Smooth muscle cell (in vitro differentiated cells): ENCODE data around the gene BMP5. TPM values are rescaled to one million over a fixed set of nuclear protein-coding genes. Genes with fewer than 3 reads are reported as not detected.

ENCODE experiments used
- DNase-seq: peaks from one replicate; lab custom pipeline; 2025; ENCODE audit not compliant: unreplicated experiment; lab: John Stamatoyannopoulos, UW
- H2AFZ ChIP-seq: fragments of 200-600 bp; sonication (generic); 2 replicates; pipeline ENCODE4 v1.6.0; 2016; ENCODE audit warnings: antibody characterized with exemption, low read depth, mild to moderate bottlenecking
- H3F3A ChIP-seq: fragments of 200-600 bp; sonication (generic); 2 replicates; pipeline ENCODE4 v1.6.0; 2017; ENCODE audit warnings: antibody characterized with exemption, low read depth
- H3K27ac ChIP-seq: fragments of 200-600 bp; sonication (generic); 2 replicates; pipeline ENCODE4 v1.5.1; 2016; ENCODE audit warnings: low read depth, mild to moderate bottlenecking
- H3K27me3 ChIP-seq: fragments of 200-600 bp; sonication (generic); 2 replicates; pipeline ENCODE4 v1.6.1; 2016; ENCODE audit warnings: low read depth, mild to moderate bottlenecking
- H3K36me3 ChIP-seq: fragments of 200-600 bp; sonication (generic); 2 replicates; pipeline ENCODE4 v1.5.1; 2016; ENCODE audit warnings: low read depth
- H3K4me1 ChIP-seq: fragments of 200-600 bp; sonication (generic); 2 replicates; pipeline ENCODE4 v1.5.1; 2016; ENCODE audit warnings: low read depth
- H3K4me2 ChIP-seq: fragments of 200-600 bp; sonication (generic); 2 replicates; pipeline ENCODE4 v1.6.0; 2016; ENCODE audit warnings: mild to moderate bottlenecking
- H3K4me3 ChIP-seq: fragments of 200-600 bp; sonication (generic); 2 replicates; pipeline ENCODE4 v1.5.1; 2016; ENCODE audit warnings: mild to moderate bottlenecking
- H3K79me2 ChIP-seq: fragments of 200-600 bp; sonication (generic); 2 replicates; pipeline ENCODE4 v1.6.0; 2016; ENCODE audit warnings: low read depth, mild to moderate bottlenecking
- H3K9ac ChIP-seq: fragments of 200-600 bp; sonication (generic); 2 replicates; pipeline ENCODE4 v1.6.0; 2016; ENCODE audit warnings: low read depth
- H3K9me3 ChIP-seq: fragments of 200-600 bp; sonication (generic); replicated peaks from 2 replicates; pipeline ENCODE4 v1.5.1; 2016; ENCODE audit warnings: low read depth
- H4K20me1 ChIP-seq: fragments of 200-600 bp; sonication (generic); 2 replicates; pipeline ENCODE4 v1.6.0; 2016; ENCODE audit warnings: low read depth
- WGBS: methylation state at CpG from one replicate; pipeline ENCODE4 v1.1.7; 2016; ENCODE audit warnings: low lambda C conversion rate; 5-methylcytosine and 5-hydroxymethylcytosine counted together
- polyA plus RNA-seq: library from polyadenylated mRNA; unstranded; fragments of >200 nt; fragmentation: Nextera tagmentation; extraction: Ambion mirVana; gene quantifications from 2 replicates; pipeline ENCODE4 v1.2.1, GENCODE V29; 2016
- total RNA-seq: library from RNA; depleted of rRNA; stranded (reverse); fragments of >200 nt; gene quantifications from 2 replicates; pipeline ENCODE4 v1.2.3, GENCODE V29; 2014
- TF ChIP-seq, protein P1 (sequence below): fragments of 200-600 bp; sonication (generic); IDR thresholded peaks from 2 replicates; pipeline ENCODE4 v1.5.1; 2017; ENCODE audit warnings: borderline replicate concordance, mild to moderate bottlenecking, antibody characterized with exemption; ENCODE audit not compliant: insufficient read depth, poor library complexity, severe bottlenecking

The BMP5 gene
- total and polyA plus RNA-seq, 2 experiments from 2014 or later, result 0.07 to 3.5 TPM

DNA sequence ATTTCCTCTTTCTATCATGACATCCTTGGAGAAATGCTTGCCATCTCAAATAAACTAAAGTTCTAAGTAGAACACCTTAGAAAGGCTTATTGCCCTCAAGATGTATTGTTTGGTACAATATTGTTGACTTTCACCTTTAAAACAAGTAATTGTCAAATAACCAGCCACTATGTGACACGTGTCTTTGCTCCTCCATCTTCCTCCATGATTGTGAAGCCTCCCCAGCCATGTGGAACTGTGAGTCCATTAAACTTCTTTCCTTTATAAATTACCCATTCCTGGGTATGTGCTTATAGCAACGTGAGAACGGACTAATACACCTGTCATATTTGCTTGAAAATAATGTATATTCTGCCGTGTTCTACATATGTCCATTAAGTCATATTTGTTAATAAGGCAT lies 126.5 kb downstream of the BMP5 start:
- H3F3A ChIP-seq, result no peaks in the 10 kb centered on the region
- no peak overlapping the region for H3K27ac ChIP-seq
- H4K20me1 ChIP-seq, result no peaks in the 10 kb centered on the region
- no peaks in the 10 kb centered on the region for H3K79me2 ChIP-seq
- H3K27me3 ChIP-seq, result no peaks in the 10 kb centered on the region
- DNase-seq, result no peak
- H3K4me3 ChIP-seq, result no peak overlapping the region
- no peaks in the 10 kb centered on the region for H3K4me1 ChIP-seq
- 91% methylated on average over 4 of the region's 4 CpGs for WGBS
- no peak overlapping the region for H2AFZ ChIP-seq
- no peaks in the 10 kb centered on the region for H3K9me3 ChIP-seq
- TF ChIP-seq, protein P1, sequence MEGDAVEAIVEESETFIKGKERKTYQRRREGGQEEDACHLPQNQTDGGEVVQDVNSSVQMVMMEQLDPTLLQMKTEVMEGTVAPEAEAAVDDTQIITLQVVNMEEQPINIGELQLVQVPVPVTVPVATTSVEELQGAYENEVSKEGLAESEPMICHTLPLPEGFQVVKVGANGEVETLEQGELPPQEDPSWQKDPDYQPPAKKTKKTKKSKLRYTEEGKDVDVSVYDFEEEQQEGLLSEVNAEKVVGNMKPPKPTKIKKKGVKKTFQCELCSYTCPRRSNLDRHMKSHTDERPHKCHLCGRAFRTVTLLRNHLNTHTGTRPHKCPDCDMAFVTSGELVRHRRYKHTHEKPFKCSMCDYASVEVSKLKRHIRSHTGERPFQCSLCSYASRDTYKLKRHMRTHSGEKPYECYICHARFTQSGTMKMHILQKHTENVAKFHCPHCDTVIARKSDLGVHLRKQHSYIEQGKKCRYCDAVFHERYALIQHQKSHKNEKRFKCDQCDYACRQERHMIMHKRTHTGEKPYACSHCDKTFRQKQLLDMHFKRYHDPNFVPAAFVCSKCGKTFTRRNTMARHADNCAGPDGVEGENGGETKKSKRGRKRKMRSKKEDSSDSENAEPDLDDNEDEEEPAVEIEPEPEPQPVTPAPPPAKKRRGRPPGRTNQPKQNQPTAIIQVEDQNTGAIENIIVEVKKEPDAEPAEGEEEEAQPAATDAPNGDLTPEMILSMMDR, result no peak
- H3K9ac ChIP-seq, result no peak overlapping the region
- no peaks in the 10 kb centered on the region for H3K36me3 ChIP-seq
- no peak overlapping the region for H3K4me2 ChIP-seq

DNA sequence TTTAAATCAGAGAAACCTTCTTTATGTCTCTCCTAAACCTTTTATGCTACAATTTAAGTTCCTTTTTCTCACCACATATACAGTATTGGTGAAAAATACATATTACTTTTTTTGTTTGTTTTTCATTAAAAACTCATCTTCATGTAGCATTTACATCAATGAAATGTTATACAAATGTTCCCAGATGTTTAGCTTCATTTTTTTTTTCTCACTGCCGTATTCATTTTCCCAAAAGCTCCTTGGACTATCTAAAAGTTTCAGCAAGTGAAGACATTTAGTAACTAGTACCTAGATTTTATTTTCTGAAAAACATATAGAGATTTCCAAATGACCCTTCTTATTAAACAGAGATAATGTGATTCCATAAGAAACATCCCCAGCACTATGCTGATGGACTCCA lies 128.9 kb downstream of the BMP5 start:
- H3K79me2 ChIP-seq, result no peaks in the 10 kb centered on the region
- no peaks in the 10 kb centered on the region for H3F3A ChIP-seq
- TF ChIP-seq, protein P1, result no peak
- H3K4me2 ChIP-seq, result no peak overlapping the region
- no peaks in the 10 kb centered on the region for H4K20me1 ChIP-seq
- peak overlapping the region; percentile 49 for H2AFZ ChIP-seq
- DNase-seq, result no peak
- no peak overlapping the region for H3K27ac ChIP-seq
- 84% methylated on average over 1 of the region's 1 CpG for WGBS
- H3K36me3 ChIP-seq, result no peaks in the 10 kb centered on the region
- H3K27me3 ChIP-seq, result no peaks in the 10 kb centered on the region
- H3K9ac ChIP-seq, result no peak overlapping the region
- no peaks in the 10 kb centered on the region for H3K4me1 ChIP-seq
- no peak overlapping the region for H3K4me3 ChIP-seq
- H3K9me3 ChIP-seq, result no peaks in the 10 kb centered on the region

DNA sequence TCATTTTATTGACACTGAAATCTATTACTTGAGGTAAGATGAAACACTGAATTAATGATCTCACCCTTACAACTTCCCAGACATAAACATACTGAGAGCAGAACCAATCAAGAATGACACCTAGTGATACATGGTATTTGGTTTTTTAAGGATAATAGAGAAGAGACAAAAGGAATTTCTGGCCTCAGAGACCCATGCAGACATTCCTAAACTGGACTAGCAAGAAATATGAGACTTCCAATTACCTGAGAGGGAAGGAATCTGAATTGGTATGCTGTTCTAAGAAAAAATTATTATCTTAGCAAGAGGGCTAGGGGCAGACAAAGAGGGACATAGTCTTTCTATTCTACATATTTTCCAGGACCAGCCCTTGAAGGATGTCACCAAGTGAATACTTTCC lies 141.1 kb downstream of the BMP5 start:
- no peaks in the 10 kb centered on the region for H3K27me3 ChIP-seq
- no peak overlapping the region for H2AFZ ChIP-seq
- H3K9me3 ChIP-seq, result peaks cover 3% of the 10 kb centered on the region
- H3K27ac ChIP-seq, result peak overlapping the region; percentile 84
- TF ChIP-seq, protein P1, result no peak
- no peak for DNase-seq
- H3K9ac ChIP-seq, result no peak overlapping the region
- H3K4me2 ChIP-seq, result no peak overlapping the region
- H3K4me3 ChIP-seq, result no peak overlapping the region
- no peaks in the 10 kb centered on the region for H3K4me1 ChIP-seq
- no peaks in the 10 kb centered on the region for H3K79me2 ChIP-seq
- no peaks in the 10 kb centered on the region for H4K20me1 ChIP-seq
- H3F3A ChIP-seq, result no peaks in the 10 kb centered on the region
- no peaks in the 10 kb centered on the region for H3K36me3 ChIP-seq

DNA sequence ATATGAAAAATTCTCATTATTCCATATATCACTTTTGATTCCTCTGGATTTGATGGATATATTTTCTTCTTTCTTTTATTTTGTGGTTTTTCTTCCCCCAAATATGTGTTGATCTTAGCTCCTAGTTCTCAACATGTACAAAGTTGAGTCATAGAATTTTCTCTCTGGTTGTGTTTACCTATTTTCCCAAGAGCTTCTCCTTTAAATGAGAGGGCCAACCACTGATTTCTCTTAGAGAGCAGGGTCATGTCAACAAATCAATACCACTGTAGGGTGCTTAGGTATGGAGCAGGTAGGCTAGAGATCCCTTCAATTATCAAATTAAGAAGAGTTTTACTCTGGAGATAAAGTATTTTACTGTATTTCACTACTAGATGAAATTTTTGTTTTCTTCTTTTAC lies 145.7 kb downstream of the BMP5 start:
- no peaks in the 10 kb centered on the region for H3K79me2 ChIP-seq
- no peak overlapping the region for H3K27ac ChIP-seq
- no peaks in the 10 kb centered on the region for H3K36me3 ChIP-seq
- no peaks in the 10 kb centered on the region for H4K20me1 ChIP-seq
- no peak for DNase-seq
- H3F3A ChIP-seq, result no peaks in the 10 kb centered on the region
- H3K27me3 ChIP-seq, result no peaks in the 10 kb centered on the region
- no peaks in the 10 kb centered on the region for H3K9me3 ChIP-seq
- H3K9ac ChIP-seq, result no peak overlapping the region
- H3K4me1 ChIP-seq, result no peaks in the 10 kb centered on the region
- TF ChIP-seq, protein P1, result no peak
- no peak overlapping the region for H3K4me2 ChIP-seq
- no peak overlapping the region for H2AFZ ChIP-seq
- no peak overlapping the region for H3K4me3 ChIP-seq
